ENCODE measurements around the gene ERBB3.

ERBB3 gene

GRCh38 chr12:56107242-56107641 lies 27.3 kb downstream of the ERBB3 start:
- H3K4me2 ChIP-seq (ENCODE audit: low read depth, low read length) = no peak overlapping the region
- H3K27ac ChIP-seq (ENCODE audit: low read length) = no peak overlapping the region
- no peak overlapping the region for H2AFZ ChIP-seq (ENCODE audit: low read length)

GRCh38 chr12:56110571-56110970 lies 30.6 kb downstream of the ERBB3 start:
- no peak overlapping the region for H2AFZ ChIP-seq (ENCODE audit: low read length)
- TF ChIP-seq CTCF (IDR thresholded peaks at IDR 0.05; ENCODE audit: low read length) = no peak
- no peaks in the 10 kb centered on the region for H3K27me3 ChIP-seq (replicated peaks; ENCODE audit: insufficient read depth, low read length)
- no peak overlapping the region for H3K4me2 ChIP-seq (ENCODE audit: low read depth, low read length)
- no peak overlapping the region for H3K9ac ChIP-seq (ENCODE audit: low read length)
- H3K4me3 ChIP-seq (ENCODE audit: low read length) = no peak overlapping the region
- peaks cover 3% of the 10 kb centered on the region for H3K4me1 ChIP-seq (ENCODE audit: low read length)
- H3K79me2 ChIP-seq (ENCODE audit: low read length) = peaks cover 30% of the 10 kb centered on the region
- peaks cover 38% of the 10 kb centered on the region for H3K36me3 ChIP-seq (replicated peaks; ENCODE audit: insufficient read depth, low read length)
- peaks cover 37% of the 10 kb centered on the region for H3F3A ChIP-seq (ENCODE audit: insufficient read depth, low read length)
- no peak overlapping the region for H3K27ac ChIP-seq (ENCODE audit: low read length)
- DNase-seq = no peak
- no peaks in the 10 kb centered on the region for H3K9me2 ChIP-seq (replicated peaks; ENCODE audit: insufficient read depth, low read length)
- H4K20me1 ChIP-seq (ENCODE audit: insufficient read depth, low read length) = peaks cover 6% of the 10 kb centered on the region; the same call in 1 of the 2 replicates
- no peaks in the 10 kb centered on the region for H3K9me3 ChIP-seq (replicated peaks; ENCODE audit: insufficient read depth, low read length)

More at GRCh38 chr12:56107242-56107641, 27.3 kb downstream of the ERBB3 start:
- no peaks in the 10 kb centered on the region for H3K9me3 ChIP-seq (replicated peaks; ENCODE audit: insufficient read depth, low read length)
- H4K20me1 ChIP-seq (ENCODE audit: insufficient read depth, low read length) = peaks cover 6% of the 10 kb centered on the region; the same call in 1 of the 2 replicates
- H3K9me2 ChIP-seq (replicated peaks; ENCODE audit: insufficient read depth, low read length) = no peaks in the 10 kb centered on the region
- no peak for TF ChIP-seq CTCF (IDR thresholded peaks at IDR 0.05; ENCODE audit: low read length)
- no peak for TF ChIP-seq EZH2 (optimal IDR thresholded peaks at IDR 0.05; ENCODE audit: low read depth, low read length)
- no peak for TF ChIP-seq EZH2phosphoT487 (IDR thresholded peaks at IDR 0.05; ENCODE audit: low read length)
- H3K27me3 ChIP-seq (replicated peaks; ENCODE audit: insufficient read depth, low read length) = no peaks in the 10 kb centered on the region
- H3K4me3 ChIP-seq (ENCODE audit: low read length) = no peak overlapping the region
- H3F3A ChIP-seq (ENCODE audit: insufficient read depth, low read length) = peaks cover 10% of the 10 kb centered on the region; the same call in 1 of the 2 replicates
- H3K79me2 ChIP-seq (ENCODE audit: low read length) = peaks cover 42% of the 10 kb centered on the region
- no peak for DNase-seq
- H3K9ac ChIP-seq (ENCODE audit: low read length) = no peak overlapping the region
- peaks cover 35% of the 10 kb centered on the region for H3K36me3 ChIP-seq (replicated peaks; ENCODE audit: insufficient read depth, low read length)
- H3K4me1 ChIP-seq (ENCODE audit: low read length) = peaks cover 7% of the 10 kb centered on the region

GRCh38 chr12:56114084-56114483 lies 34.1 kb downstream of the ERBB3 start:
- Histone ChIP-seq H3K27me3 (replicated peaks; ENCODE audit: insufficient read depth, low read length) (no peaks in the 10 kb centered on the region), H3K4me1 (ENCODE audit: low read length) (peaks cover 3% of the 10 kb centered on the region; the same call in 1 of the 2 replicates), H3K27ac (ENCODE audit: low read length) (no peak overlapping the region), H2AFZ (ENCODE audit: low read length) (no peak overlapping the region), H3K79me2 (ENCODE audit: low read length) (peaks cover 17% of the 10 kb centered on the region), H3K4me3 (ENCODE audit: low read length) (no peak overlapping the region), H3K9me2 (replicated peaks; ENCODE audit: insufficient read depth, low read length) (no peaks in the 10 kb centered on the region), H3K9me3 (replicated peaks; ENCODE audit: insufficient read depth, low read length) (no peaks in the 10 kb centered on the region), H3K4me2 (ENCODE audit: low read depth, low read length) (no peak overlapping the region), H3F3A (ENCODE audit: insufficient read depth, low read length) (peaks cover 64% of the 10 kb centered on the region), H3K36me3 (replicated peaks; ENCODE audit: insufficient read depth, low read length) (peaks cover 23% of the 10 kb centered on the region; the same call in 1 of the 2 replicates), H3K9ac (ENCODE audit: low read length) (no peak overlapping the region), H4K20me1 (ENCODE audit: insufficient read depth, low read length) (no peaks in the 10 kb centered on the region)
- no peak for DNase-seq
- no peak for TF ChIP-seq EZH2 (optimal IDR thresholded peaks at IDR 0.05; ENCODE audit: low read depth, low read length)

- no peaks in the 10 kb centered on the region for H3K27me3 ChIP-seq (replicated peaks; ENCODE audit: insufficient read depth, low read length)
- TF ChIP-seq EZH2phosphoT487 (IDR thresholded peaks at IDR 0.05; ENCODE audit: low read length) (no peak), CTCF (IDR thresholded peaks at IDR 0.05; ENCODE audit: low read length) (no peak), EZH2 (optimal IDR thresholded peaks at IDR 0.05; ENCODE audit: low read depth, low read length) (no peak)
- no peaks in the 10 kb centered on the region for H3K9me3 ChIP-seq (replicated peaks; ENCODE audit: insufficient read depth, low read length)
- peaks cover 18% of the 10 kb centered on the region; the same call in 1 of the 2 replicates for H3K36me3 ChIP-seq (replicated peaks; ENCODE audit: insufficient read depth, low read length)
- peak overlapping the region; percentile 90 for H3K9ac ChIP-seq (ENCODE audit: low read length)
- H3K4me3 ChIP-seq (ENCODE audit: low read length) = peak overlapping the region; percentile 77
- peak overlapping the region; percentile 69 for H3K4me2 ChIP-seq (ENCODE audit: low read depth, low read length)
- no peaks in the 10 kb centered on the region for H3K9me2 ChIP-seq (replicated peaks; ENCODE audit: insufficient read depth, low read length)
- H3K4me1 ChIP-seq (ENCODE audit: low read length) = peaks cover 12% of the 10 kb centered on the region
- no peaks in the 10 kb centered on the region for H4K20me1 ChIP-seq (ENCODE audit: insufficient read depth, low read length)
- H3K27ac ChIP-seq (ENCODE audit: low read length) = peak overlapping the region; percentile 89; the same call in 1 of the 2 replicates
- H3K79me2 ChIP-seq (ENCODE audit: low read length) = peaks cover 30% of the 10 kb centered on the region
- peak overlapping the region; percentile 79; the same call in 1 of the 2 replicates for H2AFZ ChIP-seq (ENCODE audit: low read length)
- DNase-seq = no peak
- peaks cover 66% of the 10 kb centered on the region for H3F3A ChIP-seq (ENCODE audit: insufficient read depth, low read length)
These were observed 35.4 kb downstream of the ERBB3 start for GRCh38 chr12:56115329-56115728.

All from MM.1S (cell line).